Prostate gland (tissue), 2 donors: ENCODE measurements around the gene NRXN3.

ENCODE experiments used
- CTCF ChIP-seq, 4 experiments: fragments of 200-600 bp in 2 of 4; fragments of 450-650 bp in 2 of 4; sonication (generic) in 2 of 4; IDR thresholded peaks; 1 replicate in 3 of 4; 2 replicates in 1 of 4; pipeline ENCODE4 v1.5.1; 2016 to 2019; ENCODE audit warnings: antibody characterized with exemption in 4 of 4, mild to moderate bottlenecking in 2 of 4, moderate library complexity in 2 of 4
- POLR2A ChIP-seq: fragments of 450-650 bp; IDR thresholded peaks from one replicate; pipeline ENCODE4 v1.6.1; 2016; ENCODE audit warnings: antibody characterized with exemption, mild to moderate bottlenecking
- POLR2AphosphoS5 ChIP-seq: sonication (generic); formaldehyde crosslinking; IDR thresholded peaks from one replicate; pipeline ENCODE4 v1.6.1; 2017; ENCODE audit warnings: antibody characterized with exemption

- TF ChIP-seq POLR2A = no peak
- no peak for TF ChIP-seq CTCF (IDR thresholded peaks at IDR 0.05)
- no peak for TF ChIP-seq POLR2AphosphoS5
Observed at GRCh38 chr14:79281244-79282152, 1111.3 kb downstream of the NRXN3 start.
